GM12892 (cell line): ENCODE measurements around the gene CNGA3.

ENCODE experiments used
- POLR2A ChIP-seq: IDR thresholded peaks from 2 replicates; pipeline ENCODE4 v1.6.1; 2011; ENCODE audit warnings: low read depth, low read length, control low read depth
- POLR2AphosphoS5 ChIP-seq: IDR thresholded peaks from 2 replicates; pipeline ENCODE4 v1.6.1; 2011; ENCODE audit warnings: low read depth, low read length, control low read depth

- no peak for TF ChIP-seq POLR2A
- TF ChIP-seq POLR2AphosphoS5, result no peak
Measured at GRCh38 chr2:98300141-98300874, 45.9 kb upstream of the CNGA3 start.
